Midbrain (tissue), 1 donor: Measurements from ENCODE around the gene LDLR.
"Not testable (repeated sequence)": the region's sequence is repeated elsewhere in the genome, so short reads cannot be mapped to it uniquely, and the experiment has no call there.

Experiments
- DNase-seq: peaks from one replicate; lab custom pipeline; 2025; lab: John Stamatoyannopoulos, UW

LDLR gene

DNA sequence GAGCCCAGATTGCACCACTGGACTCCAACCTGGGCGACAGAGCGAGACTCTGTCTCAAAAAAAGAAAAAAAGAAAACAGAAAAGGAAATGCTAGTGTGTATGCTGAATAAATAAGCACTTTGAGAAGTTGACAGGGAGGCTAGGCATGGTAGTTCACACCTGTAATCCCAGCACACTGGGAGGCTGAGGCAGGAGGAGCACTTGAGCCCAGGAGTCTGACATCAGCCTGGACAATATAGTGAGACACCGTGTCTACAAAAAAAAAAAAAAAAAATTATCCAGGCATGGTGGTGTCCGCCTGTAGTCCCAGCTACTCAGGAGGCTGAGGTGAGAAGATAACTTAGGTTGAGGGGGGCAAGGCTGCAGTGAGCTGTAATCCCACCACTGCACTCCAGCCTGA, 19.1 kb upstream of the LDLR start:
- no peak for DNase-seq

DNA sequence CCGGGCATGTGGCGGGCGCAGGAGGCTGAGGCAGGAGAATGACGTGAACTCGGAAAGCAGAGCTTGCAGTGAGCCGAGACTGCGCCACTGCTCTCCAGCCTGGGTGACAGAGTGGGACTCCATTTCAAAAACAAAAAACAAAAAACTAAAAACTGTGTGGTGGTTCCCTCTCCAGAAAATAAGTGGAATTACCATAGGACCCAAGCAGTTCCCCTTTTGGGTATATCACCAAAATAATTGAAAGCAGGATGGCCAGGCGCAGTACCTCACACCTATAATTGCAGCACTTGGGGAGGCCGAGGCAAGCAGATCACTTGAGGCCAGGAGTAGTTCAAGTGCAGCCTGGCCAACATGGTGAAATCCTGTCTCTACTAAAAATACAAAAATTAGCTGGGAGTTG, 15.7 kb upstream of the LDLR start:
- no peak for DNase-seq

DNA sequence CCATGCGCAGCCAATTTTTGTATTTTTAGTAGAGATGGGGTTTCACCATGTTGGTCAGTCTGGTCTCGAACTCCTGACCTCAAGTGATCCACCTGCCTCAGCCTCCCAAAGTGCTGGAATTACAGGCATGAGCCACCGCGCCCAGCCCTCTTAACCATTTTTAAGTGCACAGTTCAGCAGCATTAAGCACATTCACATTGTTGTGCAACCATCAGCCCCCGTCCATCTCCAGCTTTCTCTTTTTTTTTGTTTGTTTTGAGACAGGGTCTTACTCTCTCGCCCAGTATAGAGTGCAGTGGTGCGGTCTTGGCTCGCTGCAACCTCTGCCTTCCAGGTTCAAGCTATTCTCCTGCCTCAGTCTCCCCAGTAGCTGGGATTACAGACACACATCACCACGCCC, 12.5 kb upstream of the LDLR start:
- not testable (repeated sequence) for DNase-seq

DNA sequence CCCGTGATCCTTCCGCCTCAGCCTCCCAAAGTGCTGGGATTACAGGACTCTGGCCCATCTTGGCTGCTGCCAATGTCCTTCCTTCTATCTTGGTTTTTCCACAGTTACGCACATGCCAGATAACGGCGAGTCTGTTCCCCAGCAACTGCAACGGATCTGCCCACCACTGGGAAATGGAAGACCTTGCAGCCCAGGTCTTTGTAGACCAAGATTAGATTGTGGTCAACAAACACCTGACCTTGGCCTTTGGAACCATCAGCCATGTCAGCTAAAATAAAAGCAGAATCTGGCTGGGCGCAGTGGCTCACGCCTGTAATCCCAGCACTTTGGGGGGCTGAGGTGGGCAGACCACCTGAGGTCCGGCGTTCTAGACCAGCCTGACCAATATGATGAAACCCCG, 10.4 kb upstream of the LDLR start:
- DNase-seq: no peak

DNA sequence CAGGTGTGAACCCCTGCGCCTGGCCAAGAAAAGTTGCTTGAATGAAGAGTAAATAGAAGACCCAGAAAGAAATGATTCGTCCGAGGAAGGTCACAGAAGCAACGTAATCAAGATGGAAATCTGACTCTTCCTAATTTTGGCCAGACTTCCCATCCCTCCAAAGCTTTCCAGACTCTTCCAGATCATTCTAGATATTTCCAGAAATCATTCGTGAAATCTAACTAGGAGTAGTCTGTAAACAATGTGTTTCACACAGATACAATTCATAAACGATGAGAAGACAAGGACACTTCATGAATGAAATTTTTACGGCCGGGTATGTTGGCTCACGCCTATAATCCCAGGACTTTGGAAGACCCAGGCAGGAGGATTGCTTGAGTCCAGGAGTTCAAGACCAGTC, 9.3 kb upstream of the LDLR start:
- DNase-seq: no peak

DNA sequence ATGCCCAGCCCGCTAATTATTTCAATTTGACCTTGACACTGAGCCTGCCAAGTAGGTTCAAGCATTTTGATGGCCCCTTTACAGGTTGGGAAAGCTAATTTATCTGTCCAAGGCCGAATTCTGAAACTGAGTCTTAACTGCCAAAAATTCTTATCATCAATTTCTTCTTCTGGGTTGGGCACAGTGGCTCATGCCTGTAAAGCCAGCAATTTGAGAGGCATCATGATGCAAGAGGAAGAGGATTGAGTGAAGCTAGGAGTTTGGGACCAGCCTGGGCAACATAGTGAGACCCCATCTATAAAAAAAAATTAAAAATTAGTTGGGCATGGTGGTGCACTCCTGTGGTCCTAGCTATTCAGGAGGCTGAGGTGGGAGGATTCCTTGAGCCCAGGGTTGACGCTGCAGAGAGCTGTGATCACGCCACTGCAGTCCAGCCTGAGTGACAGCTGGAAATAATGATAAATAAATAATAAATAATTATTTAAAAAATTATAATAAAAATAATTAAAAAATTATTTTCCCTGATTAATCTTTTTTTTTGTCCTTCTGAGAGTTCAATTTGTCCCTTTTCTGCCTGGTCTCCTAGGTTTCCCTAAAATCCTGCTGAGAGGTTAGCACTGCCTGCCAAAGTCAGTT, 1.3 kb upstream of the LDLR start:
- no peak for DNase-seq

DNA sequence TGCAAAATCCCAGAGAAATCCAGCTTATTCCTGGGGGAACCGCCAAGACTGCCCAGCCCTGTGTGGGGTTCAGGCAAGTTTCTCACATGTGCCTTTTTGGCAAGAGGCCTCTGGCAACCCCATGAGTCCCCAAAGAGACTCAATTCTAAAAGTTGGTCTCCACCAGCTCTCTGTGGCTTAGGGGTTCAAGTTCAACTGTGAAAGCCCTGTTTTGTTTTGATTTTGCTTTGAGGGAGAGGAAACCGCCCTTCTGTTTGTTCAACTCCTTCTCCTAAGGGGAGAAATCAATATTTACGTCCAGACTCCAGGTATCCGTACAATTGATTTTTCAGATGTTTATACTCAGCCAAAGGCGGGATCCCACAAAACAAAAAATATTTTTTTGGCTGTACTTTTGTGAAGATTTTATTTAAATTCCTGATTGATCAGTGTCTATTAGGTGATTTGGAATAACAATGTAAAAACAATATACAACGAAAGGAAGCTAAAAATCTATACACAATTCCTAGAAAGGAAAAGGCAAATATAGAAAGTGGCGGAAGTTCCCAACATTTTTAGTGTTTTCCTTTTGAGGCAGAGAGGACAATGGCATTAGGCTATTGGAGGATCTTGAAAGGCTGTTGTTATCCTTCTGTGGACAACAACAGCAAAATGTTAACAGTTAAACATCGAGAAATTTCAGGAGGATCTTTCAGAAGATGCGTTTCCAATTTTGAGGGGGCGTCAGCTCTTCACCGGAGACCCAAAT, 583 bp upstream of the LDLR start:
- DNase-seq: peak; percentile 75

DNA sequence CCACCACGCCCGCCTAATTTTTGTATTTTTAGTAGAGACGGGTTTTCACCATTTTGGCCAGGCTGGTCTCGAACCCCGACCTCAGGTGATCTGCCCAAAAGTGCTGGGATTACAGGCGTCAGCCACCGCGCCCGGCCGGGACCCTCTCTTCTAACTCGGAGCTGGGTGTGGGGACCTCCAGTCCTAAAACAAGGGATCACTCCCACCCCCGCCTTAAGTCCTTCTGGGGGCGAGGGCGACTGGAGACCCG, 676 bp downstream of the LDLR start:
- DNase-seq: not testable (repeated sequence)

DNA sequence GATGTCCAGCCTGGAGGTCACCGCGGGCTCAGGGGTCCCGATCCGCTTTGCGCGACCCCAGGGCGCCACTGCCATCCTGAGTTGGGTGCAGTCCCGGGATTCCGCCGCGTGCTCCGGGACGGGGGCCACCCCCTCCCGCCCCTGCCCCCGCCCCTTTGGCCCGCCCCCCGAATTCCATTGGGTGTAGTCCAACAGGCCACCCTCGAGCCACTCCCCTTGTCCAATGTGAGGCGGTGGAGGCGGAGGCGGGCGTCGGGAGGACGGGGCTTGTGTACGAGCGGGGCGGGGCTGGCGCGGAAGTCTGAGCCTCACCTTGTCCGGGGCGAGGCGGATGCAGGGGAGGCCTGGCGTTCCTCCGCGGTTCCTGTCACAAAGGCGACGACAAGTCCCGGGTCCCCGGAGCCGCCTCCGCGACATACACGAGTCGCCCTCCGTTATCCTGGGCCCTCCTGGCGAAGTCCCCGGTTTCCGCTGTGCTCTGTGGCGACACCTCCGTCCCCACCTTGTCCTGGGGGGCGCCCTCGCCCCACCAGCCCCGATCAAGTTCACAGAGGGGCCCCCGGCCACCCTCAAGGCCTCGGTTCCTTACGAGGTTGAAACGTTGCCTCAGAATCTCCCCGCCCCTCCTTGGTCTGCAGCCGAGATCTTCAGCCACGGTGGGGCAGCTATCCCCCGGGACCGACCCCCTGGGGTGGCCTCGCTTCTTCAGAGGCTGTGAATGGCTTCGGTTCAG, 1.2 kb downstream of the LDLR start:
- peak; percentile 97 for DNase-seq

DNA sequence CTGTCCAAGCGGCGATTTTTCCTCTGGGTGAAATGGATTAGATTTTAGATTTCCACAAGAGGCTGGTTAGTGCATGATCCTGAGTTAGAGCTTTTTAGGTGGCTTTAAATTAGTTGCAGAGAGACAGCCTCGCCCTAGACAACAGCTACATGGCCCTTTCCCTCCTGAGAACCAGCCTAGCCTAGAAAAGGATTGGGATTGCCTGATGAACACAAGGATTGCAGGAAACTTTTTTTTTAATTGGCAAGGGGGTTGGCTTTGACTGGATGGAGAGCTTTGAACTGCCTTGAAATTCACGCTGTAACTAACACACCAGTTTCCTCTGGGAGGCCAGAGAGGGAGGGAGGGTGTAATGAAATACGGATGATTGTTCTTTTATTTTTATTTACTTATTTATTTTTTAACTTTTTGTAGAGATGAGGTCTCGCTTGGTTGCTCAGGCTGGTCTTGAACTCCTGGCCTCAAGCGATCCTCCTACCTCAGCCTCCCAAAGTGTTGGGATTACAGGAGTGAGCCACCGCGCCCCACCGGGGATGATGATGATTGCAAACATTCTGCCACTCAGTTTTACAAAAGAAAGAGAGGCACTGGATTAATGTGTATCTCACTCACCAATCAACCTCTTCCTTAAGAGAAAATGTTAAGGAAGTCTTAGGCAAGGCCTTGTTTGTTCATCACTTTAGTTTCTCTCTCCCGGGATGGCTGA, 1.9 kb downstream of the LDLR start:
- no peak for DNase-seq

DNA sequence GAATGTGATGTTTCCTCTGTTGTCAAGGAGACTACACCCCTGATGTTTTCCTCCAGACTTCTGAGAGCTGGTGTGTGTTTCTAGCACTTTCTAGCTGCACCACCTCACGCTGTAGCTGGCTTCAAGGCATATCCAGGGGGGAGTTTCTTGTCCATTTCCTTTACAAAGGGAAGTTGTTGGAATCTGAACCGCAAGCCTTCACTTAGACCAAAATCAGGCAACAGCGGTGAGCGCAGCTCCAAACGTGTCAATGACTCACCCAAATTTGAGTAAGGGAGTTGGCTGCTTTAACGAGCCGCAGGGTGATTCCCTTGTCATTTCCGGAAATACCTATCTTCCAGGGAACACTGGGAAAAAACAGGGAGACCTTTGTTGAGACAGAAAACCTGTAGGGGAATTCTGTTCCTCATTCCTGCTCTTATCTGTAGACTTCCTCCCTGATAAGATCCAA, 2.5 kb downstream of the LDLR start:
- DNase-seq: peak; percentile 32

DNA sequence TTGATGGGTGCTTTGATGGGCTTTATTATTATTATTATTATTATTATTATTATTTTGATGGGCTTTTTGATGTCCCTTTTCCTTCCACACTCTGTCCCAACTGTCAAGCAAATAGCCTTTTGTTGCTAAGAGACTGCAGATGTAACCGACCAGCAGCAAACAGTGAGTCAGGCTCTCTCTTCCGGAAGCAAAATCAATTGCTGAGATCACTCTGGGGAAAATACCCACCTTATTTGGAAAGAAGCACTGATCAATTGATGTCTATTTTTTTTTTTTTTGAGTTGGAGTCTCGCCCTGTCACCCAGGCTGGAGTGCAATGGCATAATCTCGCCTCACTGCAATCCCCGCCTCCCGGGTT, 2.9 kb downstream of the LDLR start:
- DNase-seq: peak; percentile 32

DNA sequence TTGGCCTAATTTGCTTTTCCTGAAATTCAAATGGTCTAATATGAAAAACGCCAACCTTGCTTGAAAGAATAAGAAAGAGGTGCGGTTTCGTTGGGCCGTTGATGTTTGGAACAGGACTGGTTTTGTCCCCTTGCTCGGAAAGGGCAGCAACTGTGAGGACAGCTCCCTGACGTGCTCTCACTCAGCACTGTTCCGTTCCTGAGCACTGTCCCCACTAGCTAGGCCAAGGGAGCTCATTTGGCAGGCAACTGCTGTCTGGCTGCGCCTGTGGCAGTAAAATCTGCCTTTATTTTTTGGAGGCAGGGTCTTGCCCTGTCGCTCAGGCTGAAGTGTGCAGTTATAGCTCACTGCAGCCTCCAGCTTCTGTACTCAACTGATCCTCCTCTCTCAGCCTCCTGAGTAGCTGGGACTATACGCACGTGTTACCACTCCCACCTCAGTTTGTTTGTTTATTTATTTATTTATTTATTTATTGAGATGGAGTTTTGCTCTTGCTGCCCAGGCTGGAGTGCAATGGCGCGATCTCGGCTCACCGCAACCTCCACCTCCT, 4.5 kb downstream of the LDLR start:
- peak; percentile 14 for DNase-seq

DNA sequence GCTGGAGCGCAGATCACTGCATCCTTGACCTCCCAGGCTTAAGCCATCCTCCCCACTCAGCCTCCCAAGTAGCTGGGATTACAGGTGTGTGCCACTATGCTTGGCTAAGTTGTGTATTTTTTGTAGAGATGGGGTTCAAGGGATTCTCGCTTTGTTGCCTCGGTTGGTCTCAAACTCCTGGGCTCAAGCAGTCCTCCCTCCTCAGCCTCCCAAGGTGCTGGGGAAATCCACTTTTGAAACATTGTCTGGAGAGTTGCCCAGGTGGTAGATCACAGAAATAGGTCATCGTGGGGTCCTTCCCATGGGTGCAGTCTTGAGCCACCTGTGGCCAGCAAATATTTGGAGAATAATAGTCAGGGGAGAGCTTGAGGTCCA, 5.2 kb downstream of the LDLR start:
- DNase-seq: no peak

DNA sequence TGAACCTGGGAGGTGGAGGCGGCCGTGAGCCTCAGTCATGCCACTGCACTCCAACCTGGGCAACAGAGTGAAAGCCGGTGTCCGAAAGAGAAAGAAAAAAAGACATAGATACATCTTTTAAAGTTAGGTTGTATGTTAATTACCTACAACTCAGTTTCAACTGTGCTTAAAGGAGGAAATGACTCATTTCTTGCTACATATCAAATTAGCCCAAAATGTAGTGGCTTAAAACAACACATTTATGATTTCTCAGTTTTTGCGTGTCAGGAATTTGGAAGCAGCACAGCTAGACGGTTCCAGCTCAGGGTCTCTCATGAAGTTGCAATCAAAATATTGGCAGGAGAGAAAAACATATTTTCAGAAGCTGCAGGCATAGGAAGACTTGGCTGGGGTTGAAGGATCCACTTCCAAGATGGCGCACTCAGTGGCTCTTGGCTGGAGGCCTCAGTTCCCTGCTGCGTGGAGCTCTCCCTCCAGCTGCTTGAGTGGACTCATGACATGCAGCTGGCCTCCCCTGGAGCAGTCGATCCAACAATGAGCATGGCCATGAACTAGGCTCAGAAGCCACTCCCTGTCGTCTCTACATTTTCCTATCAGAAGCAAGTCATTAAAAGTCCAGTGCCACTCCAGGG, 7.1 kb downstream of the LDLR start:
- DNase-seq: no peak

DNA sequence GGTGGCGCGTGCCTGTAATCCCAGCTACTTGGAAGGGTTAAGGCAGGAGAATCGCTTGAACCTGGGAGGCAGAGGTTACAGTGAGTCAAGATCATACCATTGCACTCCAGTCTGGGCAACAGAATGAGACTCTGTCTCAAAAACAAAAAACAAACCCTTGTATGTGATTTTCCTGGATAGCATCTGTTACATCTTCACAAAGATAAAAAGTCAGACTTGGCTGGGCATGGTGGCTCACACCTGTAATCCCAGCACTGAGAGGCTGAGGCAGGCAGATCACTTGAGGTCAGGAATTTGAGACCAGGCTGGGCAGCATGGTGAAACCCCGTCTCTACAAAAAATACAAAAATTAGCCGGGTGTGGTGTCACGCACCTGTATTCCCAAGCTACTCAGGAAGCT, 8.1 kb downstream of the LDLR start:
- not testable (repeated sequence) for DNase-seq

DNA sequence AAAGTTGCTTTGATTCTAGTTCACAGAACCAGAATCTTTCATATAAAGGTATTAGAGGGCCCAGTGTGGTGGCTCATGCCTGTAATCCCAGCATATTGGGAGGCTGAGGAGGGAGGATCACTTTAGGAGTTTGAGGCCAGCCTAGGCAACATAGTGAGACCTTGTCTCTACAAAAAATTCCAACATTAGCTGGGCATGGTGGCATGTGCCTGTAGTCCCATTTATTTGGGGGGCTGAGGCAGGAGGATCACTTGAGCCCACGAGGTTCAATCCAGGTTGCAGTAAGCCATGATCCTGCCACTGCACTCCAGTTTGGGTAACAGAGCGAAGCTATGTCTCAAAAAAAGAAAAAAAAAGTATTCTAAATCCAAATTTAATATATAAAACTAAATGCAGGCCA, 9.1 kb downstream of the LDLR start:
- no peak for DNase-seq

DNA sequence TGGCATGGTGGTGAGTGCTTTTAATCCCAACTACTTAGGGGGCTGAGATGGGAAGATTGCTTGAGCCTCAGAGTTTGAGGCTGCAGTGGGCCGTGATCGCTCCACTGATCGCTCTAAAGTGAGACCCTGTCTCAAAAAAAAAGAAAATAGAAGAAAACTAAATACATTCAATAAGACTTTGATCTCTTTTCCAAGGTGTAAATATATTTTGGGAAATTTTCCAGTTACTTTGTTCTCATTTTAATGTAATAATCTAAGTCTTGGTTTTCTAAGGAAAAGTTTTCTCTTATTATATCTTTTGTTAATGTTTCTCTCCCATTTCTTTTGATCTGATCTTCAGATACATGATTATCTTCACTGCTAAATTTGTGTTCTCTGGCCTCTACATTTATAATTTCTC, 9.6 kb downstream of the LDLR start:
- DNase-seq: no peak

DNA sequence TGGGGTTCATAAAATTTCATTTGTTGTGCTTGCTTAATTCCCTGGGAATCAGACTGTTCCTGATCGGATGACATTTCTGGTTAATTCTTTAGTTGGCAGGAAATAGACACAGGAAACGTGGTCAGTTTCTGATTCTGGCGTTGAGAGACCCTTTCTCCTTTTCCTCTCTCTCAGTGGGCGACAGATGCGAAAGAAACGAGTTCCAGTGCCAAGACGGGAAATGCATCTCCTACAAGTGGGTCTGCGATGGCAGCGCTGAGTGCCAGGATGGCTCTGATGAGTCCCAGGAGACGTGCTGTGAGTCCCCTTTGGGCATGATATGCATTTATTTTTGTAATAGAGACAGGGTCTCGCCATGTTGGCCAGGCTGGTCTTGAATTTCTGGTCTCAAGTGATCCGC, 10.8 kb downstream of the LDLR start:
- DNase-seq: no peak

DNA sequence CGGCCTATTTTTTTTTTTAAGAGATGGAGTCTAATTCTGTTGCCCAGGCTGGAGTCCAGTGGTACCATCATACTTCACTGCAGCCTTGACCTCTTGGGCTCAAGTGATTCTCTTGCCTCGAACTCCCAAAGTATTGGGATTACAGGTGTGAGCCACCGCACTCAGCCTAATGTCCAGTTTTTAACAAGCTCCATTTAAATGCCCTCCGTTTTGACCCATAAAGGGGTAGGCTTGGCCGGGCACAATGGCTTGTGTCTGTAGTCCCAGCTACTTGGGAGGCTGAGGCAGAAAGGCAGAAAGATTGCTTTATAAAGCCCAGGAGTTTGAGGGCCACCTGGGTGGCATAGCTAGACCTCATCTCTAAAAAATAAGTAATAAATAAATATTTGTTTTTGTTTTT, 11.8 kb downstream of the LDLR start:
- DNase-seq: no peak

DNA sequence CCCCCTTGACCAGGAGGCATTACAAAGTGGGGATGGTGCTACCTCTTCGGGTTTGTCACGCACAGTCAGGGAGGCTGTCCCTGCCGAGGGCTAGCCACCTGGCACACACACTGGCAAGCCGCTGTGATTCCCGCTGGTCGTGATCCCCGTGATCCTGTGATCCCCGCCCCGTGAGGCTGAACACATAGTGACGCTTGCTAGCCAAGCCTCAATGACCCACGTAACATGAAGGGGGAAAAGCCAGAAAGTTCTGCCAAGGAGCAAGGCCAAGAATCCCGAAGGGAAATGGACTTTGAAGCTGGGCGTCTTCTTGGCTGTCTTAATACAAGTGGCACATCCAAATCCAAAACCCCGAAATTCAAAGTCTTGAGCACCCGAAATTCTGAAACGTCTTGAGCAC, 13.7 kb downstream of the LDLR start:
- no peak for DNase-seq

DNA sequence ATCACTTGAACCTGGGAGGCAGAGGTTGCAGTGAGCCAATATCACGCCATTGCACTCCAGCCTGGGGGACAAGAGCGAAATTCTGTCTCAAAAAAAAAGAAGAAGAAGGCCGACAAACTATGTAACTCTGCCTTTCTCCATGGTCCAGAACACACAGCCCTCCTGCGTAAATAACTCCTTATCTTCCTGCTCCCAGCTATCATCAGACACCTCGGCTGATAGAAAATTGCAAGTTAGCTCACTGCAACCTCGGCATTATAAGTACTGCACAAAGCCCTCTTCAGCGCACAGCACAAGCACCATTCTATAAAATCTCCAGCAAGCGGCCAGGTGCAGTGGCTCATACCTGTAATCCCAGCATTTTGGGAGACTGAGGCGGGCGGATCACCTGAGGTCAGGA, 14.4 kb downstream of the LDLR start:
- not testable (repeated sequence) for DNase-seq
